K562 (cell line): ENCODE data around the gene WDCP. TPM values are rescaled to one million over a fixed set of nuclear protein-coding genes. Genes with fewer than 3 reads are reported as not detected.

Experiments used
- BRF1 ChIP-seq: IDR thresholded peaks from 3 replicates; pipeline ENCODE4 v1.6.1; 2011; ENCODE audit warnings: borderline replicate concordance, mild to moderate bottlenecking; ENCODE audit not compliant: insufficient read length; ENCODE audit errors: extremely low read depth
- IFI16 ChIP-seq: fragments of 250-450 bp; sonication (Bioruptor Pico); IDR thresholded peaks from 2 replicates; pipeline ENCODE4 v2.1.2; 2022; ENCODE audit warnings: mild to moderate bottlenecking, inconsistent platforms
- U2AF2 ChIP-seq: fragments of 200-400 bp; formaldehyde crosslinking; optimal IDR thresholded peaks from 2 replicates; pipeline ENCODE3; 2017; ENCODE audit warnings: low read depth, mild to moderate bottlenecking, low read length
- ZNF239 ChIP-seq: fragments of 250-450 bp; sonication (Bioruptor Pico); IDR thresholded peaks from 2 replicates; pipeline ENCODE4 v1.4.0; 2020; ENCODE audit warnings: mild to moderate bottlenecking
- polyA plus RNA-seq, 8 experiments: library from polyadenylated mRNA; depleted of rRNA in 4 of 8; stranded (reverse) in 5 of 8; unstranded in 3 of 8; fragments of >200 nt; fragmentation: Nextera tagmentation in 2 of 8; fragmentation: Illumina TruSeq in 1 of 8; extraction: Ambion mirVana in 2 of 8; extraction: Trizol in 1 of 8; gene quantifications; 2 replicates each; pipeline versions ENCODE4 v1.2.1 to v1.2.3, GENCODE V29; 2011 to 2014; ENCODE audit warnings: inconsistent platforms in 1 of 8, missing spikeins in 1 of 8
- total RNA-seq, 7 experiments: library from RNA; depleted of rRNA in 6 of 7; stranded (reverse); fragments of >200 nt in 6 of 7; fragmentation: Illumina TruSeq in 2 of 7; extraction: Trizol in 2 of 7; gene quantifications; 2 replicates each; pipeline versions ENCODE4 v1.2.1 to v1.2.3, GENCODE V29; 2011 to 2021; ENCODE audit warnings: low replicate concordance in 1 of 7
- TF ChIP-seq, protein P1 (sequence below), 2 experiments: fragments of 450-650 bp; IDR thresholded peaks; 2 replicates each; pipeline ENCODE4 v1.6.1; 2018; ENCODE audit warnings: mild to moderate bottlenecking in 2 of 2, low read depth in 1 of 2; ENCODE audit not compliant: partially characterized antibody in 2 of 2
- TF ChIP-seq, protein P2 (sequence below): fragments of 450-650 bp; IDR thresholded peaks from 2 replicates; pipeline ENCODE4 v1.6.1; 2016; ENCODE audit warnings: mild to moderate bottlenecking, moderate library complexity

WDCP gene
- total and polyA plus RNA-seq, 9 of the 15 experiments (the other 6 are each of a cell fraction or from before 2014, with no cell fraction given): 10.1 to 41.4 (median 21.8) TPM

DNA sequence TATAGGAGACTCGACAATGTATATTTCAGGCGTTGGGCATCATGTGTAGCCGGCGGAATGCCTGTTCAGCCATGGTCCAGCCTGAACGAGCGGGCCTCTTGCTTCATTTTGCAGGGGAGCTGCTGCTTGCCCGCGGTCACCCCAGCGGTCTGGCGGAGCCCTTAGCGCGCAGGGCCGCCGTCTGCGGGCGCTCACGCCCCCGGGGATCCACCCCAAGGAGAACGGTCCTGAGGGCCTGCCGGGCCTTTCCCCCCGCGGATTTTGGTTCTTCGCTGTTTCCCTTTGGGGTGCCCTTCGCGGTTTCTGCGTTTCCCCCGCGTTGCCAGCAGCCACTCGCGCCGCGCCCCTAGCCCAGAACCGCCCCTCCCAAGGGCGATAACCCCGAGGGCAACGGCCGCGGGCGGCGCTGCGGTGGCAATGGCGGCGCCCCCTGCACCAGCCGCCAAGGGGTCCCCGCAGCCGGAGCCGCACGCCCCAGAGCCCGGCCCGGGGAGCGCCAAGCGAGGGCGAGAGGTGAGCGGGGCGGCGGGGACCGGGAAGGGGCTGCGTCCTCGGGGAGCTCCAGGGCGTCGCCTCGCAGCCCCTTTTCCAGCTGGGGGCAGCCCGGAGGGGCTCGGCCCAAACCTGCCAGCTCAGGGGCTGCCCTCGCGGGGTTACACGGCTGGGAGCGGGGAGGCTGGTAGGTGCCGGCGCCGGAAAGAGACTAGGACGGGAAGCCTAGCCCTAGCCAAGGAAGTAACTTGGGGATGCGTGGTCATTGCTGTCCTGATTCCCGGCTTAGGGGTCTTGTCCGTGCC lies 37.3 kb downstream of the WDCP start, which contains the start of gene MFSD2B (continued):
- TF ChIP-seq, protein P1, sequence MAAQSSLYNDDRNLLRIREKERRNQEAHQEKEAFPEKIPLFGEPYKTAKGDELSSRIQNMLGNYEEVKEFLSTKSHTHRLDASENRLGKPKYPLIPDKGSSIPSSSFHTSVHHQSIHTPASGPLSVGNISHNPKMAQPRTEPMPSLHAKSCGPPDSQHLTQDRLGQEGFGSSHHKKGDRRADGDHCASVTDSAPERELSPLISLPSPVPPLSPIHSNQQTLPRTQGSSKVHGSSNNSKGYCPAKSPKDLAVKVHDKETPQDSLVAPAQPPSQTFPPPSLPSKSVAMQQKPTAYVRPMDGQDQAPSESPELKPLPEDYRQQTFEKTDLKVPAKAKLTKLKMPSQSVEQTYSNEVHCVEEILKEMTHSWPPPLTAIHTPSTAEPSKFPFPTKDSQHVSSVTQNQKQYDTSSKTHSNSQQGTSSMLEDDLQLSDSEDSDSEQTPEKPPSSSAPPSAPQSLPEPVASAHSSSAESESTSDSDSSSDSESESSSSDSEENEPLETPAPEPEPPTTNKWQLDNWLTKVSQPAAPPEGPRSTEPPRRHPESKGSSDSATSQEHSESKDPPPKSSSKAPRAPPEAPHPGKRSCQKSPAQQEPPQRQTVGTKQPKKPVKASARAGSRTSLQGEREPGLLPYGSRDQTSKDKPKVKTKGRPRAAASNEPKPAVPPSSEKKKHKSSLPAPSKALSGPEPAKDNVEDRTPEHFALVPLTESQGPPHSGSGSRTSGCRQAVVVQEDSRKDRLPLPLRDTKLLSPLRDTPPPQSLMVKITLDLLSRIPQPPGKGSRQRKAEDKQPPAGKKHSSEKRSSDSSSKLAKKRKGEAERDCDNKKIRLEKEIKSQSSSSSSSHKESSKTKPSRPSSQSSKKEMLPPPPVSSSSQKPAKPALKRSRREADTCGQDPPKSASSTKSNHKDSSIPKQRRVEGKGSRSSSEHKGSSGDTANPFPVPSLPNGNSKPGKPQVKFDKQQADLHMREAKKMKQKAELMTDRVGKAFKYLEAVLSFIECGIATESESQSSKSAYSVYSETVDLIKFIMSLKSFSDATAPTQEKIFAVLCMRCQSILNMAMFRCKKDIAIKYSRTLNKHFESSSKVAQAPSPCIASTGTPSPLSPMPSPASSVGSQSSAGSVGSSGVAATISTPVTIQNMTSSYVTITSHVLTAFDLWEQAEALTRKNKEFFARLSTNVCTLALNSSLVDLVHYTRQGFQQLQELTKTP (IDR thresholded peaks at IDR 0.05; ENCODE audit: low read depth in 1 of 2, partially characterized antibody in 2 of 2): no peak
- TF ChIP-seq BRF1 (no peak), ZNF239 (0 out of 2 replicates have a peak, but pooled peaks have one; percentile 17), U2AF2 (no peak), IFI16 (CRISPR knock-in tag) (no peak)
- TF ChIP-seq, protein P2, sequence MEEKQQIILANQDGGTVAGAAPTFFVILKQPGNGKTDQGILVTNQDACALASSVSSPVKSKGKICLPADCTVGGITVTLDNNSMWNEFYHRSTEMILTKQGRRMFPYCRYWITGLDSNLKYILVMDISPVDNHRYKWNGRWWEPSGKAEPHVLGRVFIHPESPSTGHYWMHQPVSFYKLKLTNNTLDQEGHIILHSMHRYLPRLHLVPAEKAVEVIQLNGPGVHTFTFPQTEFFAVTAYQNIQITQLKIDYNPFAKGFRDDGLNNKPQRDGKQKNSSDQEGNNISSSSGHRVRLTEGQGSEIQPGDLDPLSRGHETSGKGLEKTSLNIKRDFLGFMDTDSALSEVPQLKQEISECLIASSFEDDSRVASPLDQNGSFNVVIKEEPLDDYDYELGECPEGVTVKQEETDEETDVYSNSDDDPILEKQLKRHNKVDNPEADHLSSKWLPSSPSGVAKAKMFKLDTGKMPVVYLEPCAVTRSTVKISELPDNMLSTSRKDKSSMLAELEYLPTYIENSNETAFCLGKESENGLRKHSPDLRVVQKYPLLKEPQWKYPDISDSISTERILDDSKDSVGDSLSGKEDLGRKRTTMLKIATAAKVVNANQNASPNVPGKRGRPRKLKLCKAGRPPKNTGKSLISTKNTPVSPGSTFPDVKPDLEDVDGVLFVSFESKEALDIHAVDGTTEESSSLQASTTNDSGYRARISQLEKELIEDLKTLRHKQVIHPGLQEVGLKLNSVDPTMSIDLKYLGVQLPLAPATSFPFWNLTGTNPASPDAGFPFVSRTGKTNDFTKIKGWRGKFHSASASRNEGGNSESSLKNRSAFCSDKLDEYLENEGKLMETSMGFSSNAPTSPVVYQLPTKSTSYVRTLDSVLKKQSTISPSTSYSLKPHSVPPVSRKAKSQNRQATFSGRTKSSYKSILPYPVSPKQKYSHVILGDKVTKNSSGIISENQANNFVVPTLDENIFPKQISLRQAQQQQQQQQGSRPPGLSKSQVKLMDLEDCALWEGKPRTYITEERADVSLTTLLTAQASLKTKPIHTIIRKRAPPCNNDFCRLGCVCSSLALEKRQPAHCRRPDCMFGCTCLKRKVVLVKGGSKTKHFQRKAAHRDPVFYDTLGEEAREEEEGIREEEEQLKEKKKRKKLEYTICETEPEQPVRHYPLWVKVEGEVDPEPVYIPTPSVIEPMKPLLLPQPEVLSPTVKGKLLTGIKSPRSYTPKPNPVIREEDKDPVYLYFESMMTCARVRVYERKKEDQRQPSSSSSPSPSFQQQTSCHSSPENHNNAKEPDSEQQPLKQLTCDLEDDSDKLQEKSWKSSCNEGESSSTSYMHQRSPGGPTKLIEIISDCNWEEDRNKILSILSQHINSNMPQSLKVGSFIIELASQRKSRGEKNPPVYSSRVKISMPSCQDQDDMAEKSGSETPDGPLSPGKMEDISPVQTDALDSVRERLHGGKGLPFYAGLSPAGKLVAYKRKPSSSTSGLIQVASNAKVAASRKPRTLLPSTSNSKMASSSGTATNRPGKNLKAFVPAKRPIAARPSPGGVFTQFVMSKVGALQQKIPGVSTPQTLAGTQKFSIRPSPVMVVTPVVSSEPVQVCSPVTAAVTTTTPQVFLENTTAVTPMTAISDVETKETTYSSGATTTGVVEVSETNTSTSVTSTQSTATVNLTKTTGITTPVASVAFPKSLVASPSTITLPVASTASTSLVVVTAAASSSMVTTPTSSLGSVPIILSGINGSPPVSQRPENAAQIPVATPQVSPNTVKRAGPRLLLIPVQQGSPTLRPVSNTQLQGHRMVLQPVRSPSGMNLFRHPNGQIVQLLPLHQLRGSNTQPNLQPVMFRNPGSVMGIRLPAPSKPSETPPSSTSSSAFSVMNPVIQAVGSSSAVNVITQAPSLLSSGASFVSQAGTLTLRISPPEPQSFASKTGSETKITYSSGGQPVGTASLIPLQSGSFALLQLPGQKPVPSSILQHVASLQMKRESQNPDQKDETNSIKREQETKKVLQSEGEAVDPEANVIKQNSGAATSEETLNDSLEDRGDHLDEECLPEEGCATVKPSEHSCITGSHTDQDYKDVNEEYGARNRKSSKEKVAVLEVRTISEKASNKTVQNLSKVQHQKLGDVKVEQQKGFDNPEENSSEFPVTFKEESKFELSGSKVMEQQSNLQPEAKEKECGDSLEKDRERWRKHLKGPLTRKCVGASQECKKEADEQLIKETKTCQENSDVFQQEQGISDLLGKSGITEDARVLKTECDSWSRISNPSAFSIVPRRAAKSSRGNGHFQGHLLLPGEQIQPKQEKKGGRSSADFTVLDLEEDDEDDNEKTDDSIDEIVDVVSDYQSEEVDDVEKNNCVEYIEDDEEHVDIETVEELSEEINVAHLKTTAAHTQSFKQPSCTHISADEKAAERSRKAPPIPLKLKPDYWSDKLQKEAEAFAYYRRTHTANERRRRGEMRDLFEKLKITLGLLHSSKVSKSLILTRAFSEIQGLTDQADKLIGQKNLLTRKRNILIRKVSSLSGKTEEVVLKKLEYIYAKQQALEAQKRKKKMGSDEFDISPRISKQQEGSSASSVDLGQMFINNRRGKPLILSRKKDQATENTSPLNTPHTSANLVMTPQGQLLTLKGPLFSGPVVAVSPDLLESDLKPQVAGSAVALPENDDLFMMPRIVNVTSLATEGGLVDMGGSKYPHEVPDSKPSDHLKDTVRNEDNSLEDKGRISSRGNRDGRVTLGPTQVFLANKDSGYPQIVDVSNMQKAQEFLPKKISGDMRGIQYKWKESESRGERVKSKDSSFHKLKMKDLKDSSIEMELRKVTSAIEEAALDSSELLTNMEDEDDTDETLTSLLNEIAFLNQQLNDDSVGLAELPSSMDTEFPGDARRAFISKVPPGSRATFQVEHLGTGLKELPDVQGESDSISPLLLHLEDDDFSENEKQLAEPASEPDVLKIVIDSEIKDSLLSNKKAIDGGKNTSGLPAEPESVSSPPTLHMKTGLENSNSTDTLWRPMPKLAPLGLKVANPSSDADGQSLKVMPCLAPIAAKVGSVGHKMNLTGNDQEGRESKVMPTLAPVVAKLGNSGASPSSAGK: peak; percentile 65
